Aorta (tissue), 5 donors: ENCODE results near the gene SPATA4. TPM values are rescaled to one million over a fixed set of nuclear protein-coding genes. Genes with fewer than 3 reads are reported as not detected.
A peak's percentile ranks its signal among the peaks of the same experiment; 100 is the strongest.

Experiments
- ATAC-seq: fragments of 200-7000 bp; cut with Tn5 transposase; one replicate; pipeline ENCODE4 v1.9.1; 2022; ENCODE audit warnings: moderate library complexity; ENCODE audit not compliant: low FRiP score
- DNase-seq, 2 donors: peaks; one replicate each; pipeline ENCODE4 v3.0.0-alpha.2; 2020
- H3K27ac ChIP-seq, 2 donors: one replicate each; pipeline ENCODE4 v1.5.1; 2013; ENCODE audit warnings: low read length in 2 of 2, mild to moderate bottlenecking in 2 of 2, moderate library complexity in 2 of 2, control low read depth in 1 of 2, inconsistent platforms in 1 of 2, low read depth in 1 of 2
- H3K27me3 ChIP-seq, 2 donors: one replicate each; pipeline ENCODE4 v1.6.1; 2013; ENCODE audit warnings: control low read depth in 1 of 2, low read length in 1 of 2, mild to moderate bottlenecking in 1 of 2, moderate library complexity in 1 of 2; ENCODE audit not compliant: insufficient read depth in 2 of 2, control insufficient read depth in 1 of 2
- H3K36me3 ChIP-seq, 2 donors: one replicate each; pipeline ENCODE4 v1.6.1; 2013; ENCODE audit warnings: control low read depth in 1 of 2, low read length in 1 of 2, mild to moderate bottlenecking in 1 of 2; ENCODE audit not compliant: insufficient read depth in 2 of 2, control insufficient read depth in 1 of 2
- H3K4me1 ChIP-seq, 2 donors: one replicate each; pipeline ENCODE4 v1.6.1; 2013; ENCODE audit warnings: low read length in 2 of 2, control low read depth in 1 of 2, mild to moderate bottlenecking in 1 of 2, moderate library complexity in 1 of 2; ENCODE audit not compliant: insufficient read depth in 2 of 2, control insufficient read depth in 1 of 2
- H3K4me3 ChIP-seq, 2 donors: one replicate each; pipeline ENCODE4 v1.5.1; 2013; ENCODE audit warnings: low read length in 2 of 2, control low read depth in 1 of 2, mild to moderate bottlenecking in 1 of 2
- H3K9me3 ChIP-seq: one replicate; pipeline ENCODE4 v1.6.1; 2013; ENCODE audit warnings: mild to moderate bottlenecking, low read length; ENCODE audit not compliant: control insufficient read depth
- WGBS, 2 donors: extraction: QIAGEN DNeasy Blood & Tissue Kit; methylation state at CpG; one replicate each; pipeline ENCODE4 v1.1.7; 2013; 5-methylcytosine and 5-hydroxymethylcytosine counted together
- intact Hi-C, 2 donors: fragments of 100-400 bp; cut with DNase I; formaldehyde crosslinking; loops; one replicate each; pipeline versions ENCODE4 v1.14.2 to v1.15.0; 2022
- polyA plus RNA-seq, 2 donors: library from polyadenylated mRNA; stranded (reverse); fragments of 200-250 nt; gene quantifications; one replicate each; pipeline ENCODE4 v1.2.3, GENCODE V29; 2013
- total RNA-seq, 2 donors: library from RNA; stranded (reverse); fragmentation: NEBNext Ultra II Directional; extraction: Animal tissue kit (Norgen Biotek cat#: 25700); gene quantifications; one replicate each; pipeline ENCODE4 v1.2.1, GENCODE V29; 2021
- donor health status: healthy with polysubstance abuse.
- donor health status: Bipolar disorder and iron deficiency.
- donor health status: DM: no; HTN: no; CAD: no.
- donor health status: DM: no; HTN: no; CAD: no.
- donor health status: DM: yes; HTN: yes; CAD: no.

SPATA4 gene
- total and polyA plus RNA-seq, 4 donors = not detected

DNA sequence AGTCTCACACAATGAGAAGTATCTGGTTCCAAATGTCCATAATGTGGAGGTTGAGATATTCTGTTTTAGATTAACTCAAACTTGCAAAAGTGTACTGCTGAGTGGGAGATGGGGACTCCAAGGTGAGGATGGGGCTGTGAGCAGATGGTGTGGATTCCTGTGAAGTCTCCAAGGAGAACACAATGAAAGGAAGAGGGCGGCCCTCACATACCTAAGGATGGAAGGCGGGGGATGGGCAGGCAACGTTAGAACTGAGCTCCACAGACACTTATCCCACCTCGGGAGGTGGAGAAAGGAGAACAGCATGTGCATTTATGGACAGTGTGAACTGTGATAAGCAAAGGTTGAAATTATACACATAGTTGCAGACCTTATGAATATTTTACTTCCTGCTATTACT, 9.9 kb upstream of the SPATA4 start:
- no peaks in the 10 kb centered on the region for H3K9me3 ChIP-seq
- ATAC-seq (no peak), DNase-seq (no peak)
- H3K27ac ChIP-seq = no peak overlapping the region
- no peak overlapping the region for H3K4me3 ChIP-seq
- H3K36me3 ChIP-seq = no peaks in the 10 kb centered on the region
- no peaks in the 10 kb centered on the region for H3K27me3 ChIP-seq
- WGBS, 2 donors = 69 to 70% methylated on average over 4 of the region's 4 CpGs
- no peaks in the 10 kb centered on the region for H3K4me1 ChIP-seq
- intact Hi-C loops = no loop called here

DNA sequence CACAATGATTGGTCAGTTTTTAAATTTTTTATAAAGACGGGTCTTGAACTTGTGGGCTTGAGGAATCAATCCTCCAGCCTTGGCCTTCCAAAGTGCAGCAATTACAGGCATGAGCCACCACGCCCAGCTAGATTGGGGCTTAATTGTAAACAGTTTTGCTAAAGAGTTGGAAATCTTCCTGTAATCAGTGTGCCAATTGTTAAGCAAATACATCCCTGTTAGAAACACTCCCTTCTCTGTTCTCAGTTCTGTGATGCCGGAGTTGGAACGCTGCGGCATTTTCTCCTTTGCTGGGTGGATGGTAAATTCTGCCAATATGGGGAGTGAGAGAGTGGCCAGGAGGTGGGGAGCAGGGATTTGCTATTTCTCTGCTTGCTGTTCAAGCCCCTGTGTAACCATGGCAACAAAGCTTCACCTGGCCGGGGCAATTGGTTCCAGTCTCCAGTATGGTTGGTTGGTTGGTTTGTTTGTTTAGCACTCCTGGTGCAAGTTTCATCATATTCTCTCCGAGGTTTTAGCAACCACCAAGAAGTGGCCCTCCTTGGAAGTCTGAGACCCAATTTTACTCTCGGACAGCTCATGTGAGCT, 3.0 kb upstream of the SPATA4 start:
- DNase-seq (no peak), ATAC-seq (no peak)
- Histone ChIP-seq H3K9me3 (no peaks in the 10 kb centered on the region), H3K27me3 (no peaks in the 10 kb centered on the region), H3K4me3 (no peak overlapping the region), H3K27ac (no peak overlapping the region), H3K36me3 (no peaks in the 10 kb centered on the region), H3K4me1 (no peaks in the 10 kb centered on the region)
- intact Hi-C loops = loop anchor here in 1 of 2 donors (5.0 kb wide), 1 partner anchor 79 kb away; no protein-coding TSS in a partner anchor
- 76 to 86% methylated on average over 8 of the region's 8 CpGs for WGBS, 2 donors

DNA sequence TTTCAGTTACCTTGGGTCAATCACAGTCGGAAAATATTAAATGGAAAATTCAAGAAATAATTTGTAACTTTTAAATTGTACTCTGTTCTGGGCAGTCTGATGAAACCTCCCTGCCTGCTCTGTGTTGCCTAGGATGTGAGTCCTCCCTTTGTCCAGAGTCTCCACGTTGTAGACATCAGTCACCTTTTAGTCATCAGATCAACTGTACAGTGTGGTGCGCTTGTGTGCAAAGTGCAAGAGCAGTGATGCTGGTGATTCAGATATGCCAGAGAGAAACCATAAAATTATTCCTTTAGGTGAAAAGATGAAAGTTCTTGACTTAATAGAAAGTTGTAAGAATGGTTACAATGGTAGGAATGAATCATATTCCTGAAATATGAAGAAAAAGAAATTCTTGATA, 1.4 kb downstream of the SPATA4 start:
- intact Hi-C loops = no loop called here
- DNase-seq = no peak
- Histone ChIP-seq H3K9me3 (no peaks in the 10 kb centered on the region), H3K4me1 (peaks cover 0 to 3% of the 10 kb centered on the region in 2 donors), H3K36me3 (no peaks in the 10 kb centered on the region), H3K27me3 (no peaks in the 10 kb centered on the region), H3K4me3 (no peak overlapping the region), H3K27ac (no peak overlapping the region)
- WGBS, 2 donors = 67 to 70% methylated on average over 3 of the region's 3 CpGs
- ATAC-seq = no peak

DNA sequence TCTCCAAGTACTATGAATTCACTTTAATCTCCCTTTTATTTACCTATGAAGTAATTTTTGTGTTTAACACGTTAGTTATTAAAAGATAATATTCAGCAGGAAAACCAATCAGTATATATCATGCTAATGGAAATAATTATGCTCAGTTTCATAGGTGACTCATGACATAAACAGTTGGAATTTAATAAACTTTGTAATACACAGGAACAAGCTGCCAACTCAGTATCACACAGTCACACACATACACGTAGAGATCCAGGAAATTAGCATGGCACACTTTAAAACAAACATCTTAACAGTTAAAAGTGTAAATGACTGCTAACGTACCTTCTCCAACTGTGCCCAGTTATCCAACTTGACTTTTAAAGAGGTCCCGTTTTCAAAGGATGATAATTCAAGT, 2.3 kb downstream of the SPATA4 start:
- H3K27ac ChIP-seq = no peak overlapping the region
- no peaks in the 10 kb centered on the region for H3K36me3 ChIP-seq
- ATAC-seq = no peak
- no peak for DNase-seq
- no peaks in the 10 kb centered on the region for H3K9me3 ChIP-seq
- H3K4me1 ChIP-seq = peaks cover 0 to 3% of the 10 kb centered on the region in 2 donors
- H3K4me3 ChIP-seq = no peak overlapping the region
- H3K27me3 ChIP-seq = no peaks in the 10 kb centered on the region
- intact Hi-C loops = no loop called here
- 23 to 24% methylated on average over 4 of the region's 4 CpGs for WGBS, 2 donors

DNA sequence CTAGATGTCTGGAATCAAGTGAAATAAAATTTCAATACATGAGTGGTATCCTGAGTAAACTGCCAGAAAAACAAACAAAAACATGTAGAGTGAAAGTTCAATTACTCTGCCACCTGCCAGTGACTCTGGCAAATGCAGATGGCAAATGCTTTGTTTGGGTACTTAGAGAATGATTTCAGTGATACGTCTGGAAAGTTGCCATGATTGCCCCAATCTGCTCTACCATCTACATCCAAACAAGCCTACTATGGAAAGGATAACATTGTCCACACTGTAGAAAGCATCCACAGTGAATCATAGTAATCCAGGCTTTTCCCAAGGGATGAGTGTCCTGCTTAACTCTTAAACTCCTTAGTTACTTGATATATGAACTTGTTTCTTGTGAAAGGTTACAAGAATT, 3.4 kb downstream of the SPATA4 start:
- intact Hi-C loops = no loop called here
- no peak overlapping the region for H3K27ac ChIP-seq
- 19 to 28% methylated on average over 1 of the region's 1 CpG for WGBS, 2 donors

DNA sequence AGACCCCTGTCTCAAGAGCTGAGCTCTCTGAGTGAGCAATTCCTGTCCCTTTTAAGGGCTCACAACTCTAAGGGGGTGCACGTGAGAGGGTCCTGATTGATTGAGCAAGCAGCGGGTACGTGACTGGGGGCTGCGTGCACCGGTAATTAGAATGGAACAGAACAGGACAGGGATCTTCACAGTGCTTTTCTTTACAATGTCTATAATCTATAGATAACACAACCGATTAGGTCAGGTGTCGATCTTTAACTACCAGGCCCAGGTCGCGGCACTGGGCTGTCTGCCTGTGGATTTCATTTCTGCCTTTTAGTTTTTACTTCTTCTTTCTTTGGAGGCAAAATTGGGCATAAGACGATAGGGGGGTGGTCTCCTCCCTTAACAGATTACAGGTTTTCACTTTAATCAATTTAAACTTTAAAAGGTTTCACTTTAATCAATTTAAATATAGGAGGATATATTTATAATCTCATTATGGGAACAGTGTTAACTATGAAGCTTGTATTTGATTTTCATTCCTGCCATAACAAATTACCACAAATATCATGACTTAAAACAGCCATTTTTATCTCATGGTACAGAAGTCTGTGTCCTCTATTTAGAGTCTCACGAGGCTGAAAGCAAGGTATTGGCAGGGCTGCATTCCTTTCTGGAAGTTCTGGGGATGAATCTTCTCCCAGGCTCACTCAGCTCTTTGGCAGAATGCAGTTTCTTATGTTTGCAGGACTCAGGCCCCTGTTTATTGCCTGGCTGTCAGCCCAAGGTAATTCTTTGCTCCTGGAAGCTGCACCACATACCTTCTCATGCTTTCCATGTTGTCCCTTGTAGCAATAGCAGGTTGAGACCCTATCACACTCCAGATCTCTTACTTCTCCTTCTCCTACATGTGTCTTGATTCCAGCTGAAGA, 5.2 kb downstream of the SPATA4 start:
- intact Hi-C loops = loop anchor here (5.0 kb wide), 2 partner anchors 47 to 132 kb away; no protein-coding TSS in a partner anchor
- H3K36me3 ChIP-seq = no peaks in the 10 kb centered on the region
- H3K27me3 ChIP-seq = no peaks in the 10 kb centered on the region
- no peak for DNase-seq
- H3K4me1 ChIP-seq = peaks cover 2 to 6% of the 10 kb centered on the region in 2 donors
- H3K9me3 ChIP-seq = no peaks in the 10 kb centered on the region
- H3K27ac ChIP-seq = no peak overlapping the region
- no peak overlapping the region for H3K4me3 ChIP-seq
- 88 to 89% methylated on average over 11 of the region's 11 CpGs for WGBS, 2 donors
- no peak for ATAC-seq

More for the DNA sequence above, 3.4 kb downstream of the SPATA4 start:
- DNase-seq (no peak), ATAC-seq (no peak)
- peaks cover 2 to 3% of the 10 kb centered on the region in 2 donors for H3K4me1 ChIP-seq
- no peaks in the 10 kb centered on the region for H3K9me3 ChIP-seq
- H3K36me3 ChIP-seq = no peaks in the 10 kb centered on the region
- no peaks in the 10 kb centered on the region for H3K27me3 ChIP-seq
- H3K4me3 ChIP-seq = no peak overlapping the region

DNA sequence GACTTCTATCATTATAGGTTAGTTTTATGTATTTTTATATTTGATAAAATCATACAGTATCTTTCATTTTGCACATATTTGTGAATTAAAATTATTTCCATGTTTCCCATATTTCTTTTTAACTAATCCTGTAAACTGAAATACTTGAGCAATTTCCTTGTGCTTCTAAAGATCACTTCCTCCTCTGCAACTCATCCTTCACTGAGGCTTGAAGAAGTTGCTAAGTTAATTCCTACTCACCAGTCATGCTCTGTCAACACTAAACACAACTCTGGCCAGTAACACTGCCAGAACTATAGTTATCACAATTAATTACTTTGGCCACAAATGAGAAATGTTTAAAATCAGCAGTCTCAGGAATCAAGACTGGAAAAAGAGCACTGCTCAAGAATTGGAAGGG, 6.7 kb downstream of the SPATA4 start:
- Histone ChIP-seq H3K36me3 (no peaks in the 10 kb centered on the region), H3K4me1 (peaks cover 2 to 6% of the 10 kb centered on the region in 2 donors), H3K27me3 (no peaks in the 10 kb centered on the region), H3K9me3 (no peaks in the 10 kb centered on the region), H3K4me3 (no peak overlapping the region), H3K27ac (no peak overlapping the region)
- intact Hi-C loops = loop anchor here (5.0 kb wide), 2 partner anchors 49 to 134 kb away; no protein-coding TSS in a partner anchor
- DNase-seq (no peak), ATAC-seq (no peak)

DNA sequence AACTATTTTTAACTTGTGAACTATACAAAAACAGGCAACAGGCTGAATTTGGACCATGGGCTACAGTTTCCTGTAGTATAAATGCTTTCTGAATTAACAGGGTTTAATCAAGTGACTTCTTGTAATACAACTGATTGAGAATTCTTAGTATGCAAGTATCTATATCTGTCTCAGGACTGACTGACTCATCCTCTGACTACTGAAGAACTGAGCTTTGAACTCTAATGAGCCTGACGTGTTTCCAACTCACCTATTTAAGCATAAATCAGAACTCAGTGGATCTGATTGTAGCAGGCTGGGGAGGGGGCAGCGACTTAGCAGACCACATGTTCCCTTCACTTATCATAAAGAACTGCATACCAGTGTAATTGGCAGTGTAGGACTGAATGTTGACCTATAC, 7.8 kb downstream of the SPATA4 start:
- ATAC-seq = no peak
- intact Hi-C loops = loop anchor here (2.0 to 5.0 kb wide), 3 partner anchors 50 to 135 kb away; no protein-coding TSS in a partner anchor
- Histone ChIP-seq H3K27ac (peak overlapping the region in 1 of 2 donors; percentile 68), H3K27me3 (no peaks in the 10 kb centered on the region), H3K36me3 (no peaks in the 10 kb centered on the region), H3K4me3 (no peak overlapping the region), H3K4me1 (peaks cover 2 to 6% of the 10 kb centered on the region in 2 donors), H3K9me3 (no peaks in the 10 kb centered on the region)
- DNase-seq = no peak
- WGBS, 2 donors = 72 to 77% methylated on average over 2 of the region's 2 CpGs
